Raji (cell line): ENCODE results near the gene OR2H1.

Experiments
- POLR2A ChIP-seq: IDR thresholded peaks from 2 replicates; pipeline ENCODE4 v1.6.1; 2011; ENCODE audit warnings: low read depth, low read length, control low read depth; ENCODE audit not compliant: insufficient read depth

OR2H1 gene

GRCh38 chr6:29456971-29457370 is at the start of gene OR2H1, which contains the start of gene OR11A1:
Gene OR2H1, plus strand, starts transcription at chr6:29457155. Its CDS starts 4,615 bp downstream, at chr6:29461770.
Gene OR11A1, minus strand, starts transcription at chr6:29457071. Its CDS starts 29,430 bp downstream, at chr6:29427641.
- TF ChIP-seq POLR2A, result no peak

GRCh38 chr6:29414588-29414987 is 42.4 kb upstream of the OR2H1 start, which contains the start of gene OR12D1:
Gene OR12D1, plus strand, starts transcription at chr6:29414928.
- no peak for TF ChIP-seq POLR2A

GRCh38 chr6:29419516-29419915 is 37.4 kb upstream of the OR2H1 start:
- no peak for TF ChIP-seq POLR2A

- TF ChIP-seq POLR2A, result no peak
Observed at GRCh38 chr6:29424168-29424567, 32.8 kb upstream of the OR2H1 start.

- TF ChIP-seq POLR2A, result no peak
Observed at GRCh38 chr6:29424575-29424974, 32.4 kb upstream of the OR2H1 start.

GRCh38 chr6:29425075-29425474 is 31.9 kb upstream of the OR2H1 start:
- TF ChIP-seq POLR2A, result no peak

GRCh38 chr6:29426654-29427053 is 30.3 kb upstream of the OR2H1 start:
- TF ChIP-seq POLR2A, result no peak

GRCh38 chr6:29439006-29439405 is 17.9 kb upstream of the OR2H1 start, which contains the start of gene OR10C1:
Gene OR10C1, plus strand, starts transcription at chr6:29439306. Its CDS starts 710 bp downstream, at chr6:29440016.
- TF ChIP-seq POLR2A, result no peak

- no peak for TF ChIP-seq POLR2A
Observed at GRCh38 chr6:29442719-29443118, 14.2 kb upstream of the OR2H1 start.

- no peak for TF ChIP-seq POLR2A
Observed at GRCh38 chr6:29447670-29448069, 9.3 kb upstream of the OR2H1 start.

- no peak for TF ChIP-seq POLR2A
Observed at GRCh38 chr6:29451471-29452193, 5.3 kb upstream of the OR2H1 start.

- TF ChIP-seq POLR2A, result no peak
Observed at GRCh38 chr6:29461021-29461814, 4.3 kb downstream of the OR2H1 start.

- no peak for TF ChIP-seq POLR2A
Observed at GRCh38 chr6:29462022-29462421, 5.1 kb downstream of the OR2H1 start.

- TF ChIP-seq POLR2A, result no peak
Observed at GRCh38 chr6:29465279-29465678, 8.3 kb downstream of the OR2H1 start.

GRCh38 chr6:29465801-29466200 is 8.8 kb downstream of the OR2H1 start:
- no peak for TF ChIP-seq POLR2A

GRCh38 chr6:29466241-29466640 is 9.3 kb downstream of the OR2H1 start:
- no peak for TF ChIP-seq POLR2A
